Measurements from ENCODE around the gene PRKAR1B. TPM values are rescaled to one million over a fixed set of nuclear protein-coding genes. Genes with fewer than 3 reads are reported as not detected.

PRKAR1B gene
- polyA plus RNA-seq, 1 of the 3 experiments (the other 2 are of a cell fraction) = 63.7 TPM

DNA sequence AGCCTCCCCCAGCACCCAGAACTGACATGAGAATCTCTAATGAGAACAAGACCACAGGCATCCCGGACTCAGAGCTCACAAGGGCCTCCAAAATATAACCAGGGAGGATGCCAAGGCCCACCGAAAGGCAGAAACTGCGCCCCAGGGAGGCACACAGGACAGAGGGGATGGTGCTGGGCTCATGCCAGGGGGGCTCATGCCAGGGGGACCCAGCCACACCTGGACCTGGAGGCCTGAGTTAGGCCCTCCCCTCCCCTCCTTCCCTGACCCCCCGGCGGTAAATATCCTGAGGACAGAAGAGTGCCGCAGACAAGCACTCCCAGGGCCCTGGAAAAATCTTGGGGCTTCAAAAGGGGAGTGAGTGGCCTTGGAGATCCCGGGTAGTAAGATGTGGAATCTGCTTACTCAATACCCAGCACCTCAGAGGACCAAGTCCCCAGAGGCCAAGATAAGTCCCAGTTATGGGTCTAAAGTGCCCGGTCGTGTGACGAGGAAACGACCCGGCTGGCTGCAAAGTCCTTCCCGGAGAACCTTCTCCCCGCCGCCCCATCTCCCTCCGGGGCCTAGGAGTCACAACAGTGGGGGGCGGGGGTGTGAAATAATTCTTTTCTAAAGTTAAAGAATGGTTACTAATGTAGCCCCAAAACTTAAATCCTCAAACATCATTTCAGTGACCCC lies 219.3 kb downstream of the PRKAR1B start:
- Histone ChIP-seq H3F3A (replicated peaks; ENCODE audit: insufficient read depth) (no peaks in the 10 kb centered on the region), H4K20me1 (ENCODE audit: insufficient read depth) (peaks cover 82% of the 10 kb centered on the region), H3K36me3 (replicated peaks in 1 of 2; ENCODE audit: control insufficient read depth in 1 of 2, insufficient read depth in 2 of 2, low read length in 1 of 2) (peaks cover 12 to 46% of the 10 kb centered on the region in 2 experiments), H2AFZ (ENCODE audit: low read depth) (no peak overlapping the region), H3K27ac (ENCODE audit: low read depth in 2 of 2, low read length in 1 of 2) (no peak overlapping the region), H3K9me2 (no peaks in the 10 kb centered on the region), H3K4me2 (no peak overlapping the region), H3K4me1 (ENCODE audit: control insufficient read depth in 1 of 2, insufficient read depth in 2 of 2, low read depth in 1 of 2, low read length in 1 of 2) (no peaks in the 10 kb centered on the region), H3K27me3 (ENCODE audit: insufficient read depth) (no peaks in the 10 kb centered on the region), H3K4me3 (ENCODE audit: low read depth in 2 of 2, low read length in 1 of 2) (no peak overlapping the region), H3K9me3 (no peaks in the 10 kb centered on the region), H3K79me2 (ENCODE audit: insufficient read depth) (peaks cover 84% of the 10 kb centered on the region), H3K9ac (no peak overlapping the region)
- CTCF ChIA-PET = no interaction called here
- TF ChIP-seq NRF1 (IDR thresholded peaks at IDR 0.05; ENCODE audit: low read depth, low read length) (no peak), TEAD4 (IDR thresholded peaks at IDR 0.05; ENCODE audit: borderline replicate concordance, insufficient read depth) (no peak), EZH2phosphoT487 (IDR thresholded peaks at IDR 0.05; ENCODE audit: borderline replicate concordance, low read depth) (no peak), SIN3A (IDR thresholded peaks at IDR 0.05; ENCODE audit: borderline replicate concordance, low read depth, low read length) (no peak), TCF12 (IDR thresholded peaks at IDR 0.05) (no peak), GABPA (IDR thresholded peaks at IDR 0.05; ENCODE audit: low read depth) (no peak), YY1 (IDR thresholded peaks at IDR 0.05; ENCODE audit: low read depth) (no peak), CHD2 (IDR thresholded peaks at IDR 0.05; ENCODE audit: low read length, partially characterized antibody) (no peak), USF1 (IDR thresholded peaks at IDR 0.05; ENCODE audit: borderline replicate concordance, low read depth) (no peak), RXRA (IDR thresholded peaks at IDR 0.05; ENCODE audit: borderline replicate concordance, low read depth) (no peak), ZBTB33 (IDR thresholded peaks at IDR 0.05; ENCODE audit: borderline replicate concordance, low read depth) (no peak), JUND (IDR thresholded peaks at IDR 0.05) (no peak), SMC3 (IDR thresholded peaks at IDR 0.05; ENCODE audit: low read depth, low read length) (no peak), NFIC (IDR thresholded peaks at IDR 0.05; ENCODE audit: borderline replicate concordance) (no peak), MEF2A (IDR thresholded peaks at IDR 0.05; ENCODE audit: borderline replicate concordance, low read depth) (no peak)
- TF ChIP-seq, protein P1, sequence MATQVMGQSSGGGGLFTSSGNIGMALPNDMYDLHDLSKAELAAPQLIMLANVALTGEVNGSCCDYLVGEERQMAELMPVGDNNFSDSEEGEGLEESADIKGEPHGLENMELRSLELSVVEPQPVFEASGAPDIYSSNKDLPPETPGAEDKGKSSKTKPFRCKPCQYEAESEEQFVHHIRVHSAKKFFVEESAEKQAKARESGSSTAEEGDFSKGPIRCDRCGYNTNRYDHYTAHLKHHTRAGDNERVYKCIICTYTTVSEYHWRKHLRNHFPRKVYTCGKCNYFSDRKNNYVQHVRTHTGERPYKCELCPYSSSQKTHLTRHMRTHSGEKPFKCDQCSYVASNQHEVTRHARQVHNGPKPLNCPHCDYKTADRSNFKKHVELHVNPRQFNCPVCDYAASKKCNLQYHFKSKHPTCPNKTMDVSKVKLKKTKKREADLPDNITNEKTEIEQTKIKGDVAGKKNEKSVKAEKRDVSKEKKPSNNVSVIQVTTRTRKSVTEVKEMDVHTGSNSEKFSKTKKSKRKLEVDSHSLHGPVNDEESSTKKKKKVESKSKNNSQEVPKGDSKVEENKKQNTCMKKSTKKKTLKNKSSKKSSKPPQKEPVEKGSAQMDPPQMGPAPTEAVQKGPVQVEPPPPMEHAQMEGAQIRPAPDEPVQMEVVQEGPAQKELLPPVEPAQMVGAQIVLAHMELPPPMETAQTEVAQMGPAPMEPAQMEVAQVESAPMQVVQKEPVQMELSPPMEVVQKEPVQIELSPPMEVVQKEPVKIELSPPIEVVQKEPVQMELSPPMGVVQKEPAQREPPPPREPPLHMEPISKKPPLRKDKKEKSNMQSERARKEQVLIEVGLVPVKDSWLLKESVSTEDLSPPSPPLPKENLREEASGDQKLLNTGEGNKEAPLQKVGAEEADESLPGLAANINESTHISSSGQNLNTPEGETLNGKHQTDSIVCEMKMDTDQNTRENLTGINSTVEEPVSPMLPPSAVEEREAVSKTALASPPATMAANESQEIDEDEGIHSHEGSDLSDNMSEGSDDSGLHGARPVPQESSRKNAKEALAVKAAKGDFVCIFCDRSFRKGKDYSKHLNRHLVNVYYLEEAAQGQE (IDR thresholded peaks at IDR 0.05; ENCODE audit: low read depth, low read length) = no peak
- TF ChIP-seq, protein P2, sequence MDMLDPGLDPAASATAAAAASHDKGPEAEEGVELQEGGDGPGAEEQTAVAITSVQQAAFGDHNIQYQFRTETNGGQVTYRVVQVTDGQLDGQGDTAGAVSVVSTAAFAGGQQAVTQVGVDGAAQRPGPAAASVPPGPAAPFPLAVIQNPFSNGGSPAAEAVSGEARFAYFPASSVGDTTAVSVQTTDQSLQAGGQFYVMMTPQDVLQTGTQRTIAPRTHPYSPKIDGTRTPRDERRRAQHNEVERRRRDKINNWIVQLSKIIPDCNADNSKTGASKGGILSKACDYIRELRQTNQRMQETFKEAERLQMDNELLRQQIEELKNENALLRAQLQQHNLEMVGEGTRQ (IDR thresholded peaks at IDR 0.05; ENCODE audit: borderline replicate concordance, low read depth, low read length) = no peak
- POLR2A ChIA-PET = no interaction called here
- DNase-seq = no peak
- 88% methylated on average over 14 of the region's 17 CpGs for WGBS (ENCODE audit: low lambda C conversion rate)
